GM23338 (cell line): Measurements from ENCODE around the gene KRT85.

ENCODE experiments used
- EZH2phosphoT487 ChIP-seq: fragments of 200-600 bp; sonication (generic); IDR thresholded peaks from one replicate; pipeline ENCODE4 v1.8.1; 2018; ENCODE audit warnings: antibody characterized with exemption; ENCODE audit not compliant: unreplicated experiment
- NANOG ChIP-seq: IDR thresholded peaks from 2 replicates; pipeline ENCODE4 v1.6.1; 2016; ENCODE audit warnings: antibody characterized with exemption, borderline replicate concordance
- POLR2AphosphoS5 ChIP-seq: IDR thresholded peaks from 2 replicates; pipeline ENCODE4 v1.6.1; 2016; ENCODE audit warnings: antibody characterized with exemption, low read depth
- TF ChIP-seq, protein P1 (sequence below), 2 experiments: fragments of 200-600 bp in 1 of 2; sonication (generic) in 1 of 2; conservative IDR thresholded peaks; 2 replicates each; pipeline versions ENCODE4 v1.5.1 to v1.6.1; 2016 to 2017; ENCODE audit warnings: antibody characterized with exemption in 2 of 2, low read depth in 2 of 2, mild to moderate bottlenecking in 2 of 2, moderate library complexity in 1 of 2

DNA sequence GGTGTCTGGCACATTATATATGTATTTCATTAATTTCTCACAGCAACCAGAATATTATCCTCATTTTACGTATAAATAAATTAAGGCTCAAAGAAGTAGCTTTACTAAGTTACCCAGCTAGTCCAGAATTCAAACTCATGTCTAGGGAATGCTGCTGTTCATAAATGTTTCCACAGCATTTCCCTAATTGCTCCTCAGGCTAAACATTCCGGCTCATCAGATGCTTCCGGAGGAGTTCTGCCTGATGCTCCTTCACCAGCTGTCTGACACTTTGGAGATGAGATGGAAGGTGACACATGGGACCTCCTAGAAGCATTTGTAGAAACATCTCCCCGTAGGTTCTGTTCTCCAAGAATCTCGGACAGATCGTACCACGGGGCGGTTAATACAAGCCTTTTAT, 12.1 kb downstream of the KRT85 start:
- TF ChIP-seq, protein P1, sequence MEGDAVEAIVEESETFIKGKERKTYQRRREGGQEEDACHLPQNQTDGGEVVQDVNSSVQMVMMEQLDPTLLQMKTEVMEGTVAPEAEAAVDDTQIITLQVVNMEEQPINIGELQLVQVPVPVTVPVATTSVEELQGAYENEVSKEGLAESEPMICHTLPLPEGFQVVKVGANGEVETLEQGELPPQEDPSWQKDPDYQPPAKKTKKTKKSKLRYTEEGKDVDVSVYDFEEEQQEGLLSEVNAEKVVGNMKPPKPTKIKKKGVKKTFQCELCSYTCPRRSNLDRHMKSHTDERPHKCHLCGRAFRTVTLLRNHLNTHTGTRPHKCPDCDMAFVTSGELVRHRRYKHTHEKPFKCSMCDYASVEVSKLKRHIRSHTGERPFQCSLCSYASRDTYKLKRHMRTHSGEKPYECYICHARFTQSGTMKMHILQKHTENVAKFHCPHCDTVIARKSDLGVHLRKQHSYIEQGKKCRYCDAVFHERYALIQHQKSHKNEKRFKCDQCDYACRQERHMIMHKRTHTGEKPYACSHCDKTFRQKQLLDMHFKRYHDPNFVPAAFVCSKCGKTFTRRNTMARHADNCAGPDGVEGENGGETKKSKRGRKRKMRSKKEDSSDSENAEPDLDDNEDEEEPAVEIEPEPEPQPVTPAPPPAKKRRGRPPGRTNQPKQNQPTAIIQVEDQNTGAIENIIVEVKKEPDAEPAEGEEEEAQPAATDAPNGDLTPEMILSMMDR (conservative IDR thresholded peaks at IDR 0.05; ENCODE audit: low read depth in 2 of 2) = no peak
- no peak for TF ChIP-seq NANOG
- TF ChIP-seq EZH2phosphoT487 = no peak
- no peak for TF ChIP-seq POLR2AphosphoS5
